HG03342 (cell line): ENCODE data around the gene MALT1.
"Not testable (repeated sequence)": the region's sequence is repeated elsewhere in the genome, so short reads cannot be mapped to it uniquely, and the experiment has no call there.

Experiments
- ATAC-seq: cut with Tn5 transposase; IDR thresholded peaks from one replicate; pipeline ENCODE4 v1.9.1; 2021; ENCODE audit warnings: mild to moderate bottlenecking, moderate library complexity; ENCODE audit not compliant: unreplicated experiment

Gene MALT1

GRCh38 chr18:58653144-58653722, 18.0 kb upstream of the MALT1 start:
- ATAC-seq, result not testable (repeated sequence)

GRCh38 chr18:58653814-58654509, 17.3 kb upstream of the MALT1 start:
- no peak for ATAC-seq

- no peak for ATAC-seq
These were observed 16.2 kb upstream of the MALT1 start for GRCh38 chr18:58654896-58655614.

GRCh38 chr18:58657081-58657480, 14.2 kb upstream of the MALT1 start:
- no peak for ATAC-seq

- ATAC-seq, result no peak
These were observed 13.8 kb upstream of the MALT1 start for GRCh38 chr18:58657494-58657893.

- ATAC-seq, result no peak
These were observed 11.6 kb upstream of the MALT1 start for GRCh38 chr18:58659691-58660090.

- ATAC-seq, result no peak
These were observed 10.3 kb upstream of the MALT1 start for GRCh38 chr18:58660915-58661314.

- no peak for ATAC-seq
These were observed 9.8 kb upstream of the MALT1 start for GRCh38 chr18:58661423-58661822.

GRCh38 chr18:58662118-58662517, 9.1 kb upstream of the MALT1 start:
- no peak for ATAC-seq

GRCh38 chr18:58666176-58666575, 5.1 kb upstream of the MALT1 start:
- no peak for ATAC-seq

GRCh38 chr18:58668211-58668610, 3.1 kb upstream of the MALT1 start:
- no peak for ATAC-seq

GRCh38 chr18:58668897-58669296, 2.4 kb upstream of the MALT1 start:
- no peak for ATAC-seq

GRCh38 chr18:58669731-58670378, 1.4 kb upstream of the MALT1 start:
- no peak for ATAC-seq

- ATAC-seq, result no peak
These were observed 708 bp upstream of the MALT1 start for GRCh38 chr18:58670404-58671110.

- peak; percentile 38 for ATAC-seq
These were observed 633 bp downstream of the MALT1 start for GRCh38 chr18:58671632-58672564.

GRCh38 chr18:58674159-58674558, 2.9 kb downstream of the MALT1 start:
- ATAC-seq, result no peak

GRCh38 chr18:58674863-58675472, 3.7 kb downstream of the MALT1 start:
- no peak for ATAC-seq

- ATAC-seq, result no peak
These were observed 5.0 kb downstream of the MALT1 start for GRCh38 chr18:58676270-58676669.

- no peak for ATAC-seq
These were observed 11.3 kb downstream of the MALT1 start for GRCh38 chr18:58682429-58683069.
